ENCODE measurements around the gene LSG1.

The LSG1 gene
- 94.5 to 171 reads per million in 2 experiments for total RNA-seq

DNA sequence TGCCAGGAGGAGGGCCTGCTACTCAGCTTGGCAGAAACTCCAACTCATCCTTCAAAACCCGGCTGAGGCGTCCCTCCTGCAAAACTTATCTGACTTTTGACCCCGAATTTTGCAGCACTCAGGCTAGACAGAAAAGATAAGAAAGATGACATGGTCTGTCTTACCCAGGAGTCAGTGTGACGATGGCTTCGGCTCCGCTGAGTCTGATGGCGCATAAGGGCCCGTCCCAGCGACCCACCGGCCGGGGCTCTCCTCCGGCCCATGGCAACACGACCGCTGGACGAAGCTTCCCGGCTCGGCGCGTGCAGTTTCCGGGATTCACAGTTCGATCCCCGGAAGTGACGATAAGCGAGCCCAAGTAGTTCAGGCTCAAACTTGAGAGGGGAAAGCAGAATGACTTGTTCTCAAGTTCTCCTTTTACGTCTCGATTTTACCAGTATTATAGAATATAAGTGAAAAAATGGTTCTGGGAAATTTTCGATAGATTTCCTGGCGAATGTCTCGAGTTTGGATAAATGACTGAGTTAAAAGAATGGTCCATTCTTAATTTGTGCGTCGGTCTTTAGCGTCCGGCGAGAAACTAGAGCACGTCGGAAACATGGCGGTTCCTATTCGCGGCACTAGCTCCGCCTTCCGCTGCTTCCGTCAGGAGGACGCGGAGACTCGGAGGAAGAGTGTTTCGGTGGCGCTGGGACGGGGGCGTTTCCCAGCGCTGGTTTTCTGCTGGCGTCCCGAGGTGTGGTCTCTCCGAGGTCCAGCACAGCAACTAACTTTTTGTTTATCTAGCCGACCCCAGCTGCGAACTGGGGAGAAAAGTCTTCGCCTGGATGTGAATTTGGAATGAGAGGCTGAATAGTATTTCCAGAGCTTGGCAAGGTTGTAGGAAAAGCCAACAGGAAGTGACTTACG is at the start of gene LSG1:
LSG1 (minus strand) TSS at position 292 of the 909 bp plus-strand sequence; CDS start at position 263, 29 bp downstream.
- peak; percentile 82 for DNase-seq (ENCODE audit: low read depth)

DNA sequence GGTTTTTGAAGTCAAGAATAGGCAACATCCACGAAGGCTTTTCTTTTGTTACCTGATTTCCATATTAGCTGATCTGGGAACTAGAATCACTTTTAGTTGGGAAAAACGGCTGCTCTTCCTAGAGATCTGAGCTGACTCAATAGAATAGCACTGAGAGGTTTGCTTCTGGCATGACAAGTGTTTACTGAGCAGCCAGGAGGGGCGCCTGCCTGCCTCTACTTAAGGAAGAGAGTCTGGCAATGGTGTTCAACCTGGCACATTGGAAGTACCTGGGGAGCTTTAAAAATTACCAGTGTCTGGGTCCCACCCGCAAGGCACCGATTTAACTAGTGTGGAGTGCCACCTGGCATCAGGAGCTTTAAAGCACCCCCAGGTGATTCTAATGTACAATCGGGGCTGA is 48.1 kb upstream of the LSG1 start:
- no peak for DNase-seq (ENCODE audit: low read depth)

DNA sequence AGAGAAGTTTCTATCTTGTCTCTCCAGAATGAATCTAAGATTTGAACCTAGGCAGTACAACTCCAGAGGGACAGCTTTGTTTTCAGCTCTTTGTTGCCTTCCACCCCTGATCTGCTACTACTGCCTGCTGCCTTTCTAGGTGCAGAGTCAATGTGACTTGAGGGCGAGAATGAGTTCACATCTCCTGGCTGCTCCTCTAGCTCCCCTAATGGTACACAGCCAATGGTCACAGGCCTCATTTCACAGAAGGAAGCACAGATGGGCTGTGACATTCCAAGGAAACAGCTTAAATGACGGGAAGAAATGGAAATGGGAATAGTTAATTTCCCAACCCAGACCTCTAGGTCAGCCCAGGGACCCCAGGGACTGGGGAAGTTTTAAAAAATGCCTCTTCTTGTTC is 46.1 kb upstream of the LSG1 start:
- no peak for DNase-seq (ENCODE audit: low read depth)

DNA sequence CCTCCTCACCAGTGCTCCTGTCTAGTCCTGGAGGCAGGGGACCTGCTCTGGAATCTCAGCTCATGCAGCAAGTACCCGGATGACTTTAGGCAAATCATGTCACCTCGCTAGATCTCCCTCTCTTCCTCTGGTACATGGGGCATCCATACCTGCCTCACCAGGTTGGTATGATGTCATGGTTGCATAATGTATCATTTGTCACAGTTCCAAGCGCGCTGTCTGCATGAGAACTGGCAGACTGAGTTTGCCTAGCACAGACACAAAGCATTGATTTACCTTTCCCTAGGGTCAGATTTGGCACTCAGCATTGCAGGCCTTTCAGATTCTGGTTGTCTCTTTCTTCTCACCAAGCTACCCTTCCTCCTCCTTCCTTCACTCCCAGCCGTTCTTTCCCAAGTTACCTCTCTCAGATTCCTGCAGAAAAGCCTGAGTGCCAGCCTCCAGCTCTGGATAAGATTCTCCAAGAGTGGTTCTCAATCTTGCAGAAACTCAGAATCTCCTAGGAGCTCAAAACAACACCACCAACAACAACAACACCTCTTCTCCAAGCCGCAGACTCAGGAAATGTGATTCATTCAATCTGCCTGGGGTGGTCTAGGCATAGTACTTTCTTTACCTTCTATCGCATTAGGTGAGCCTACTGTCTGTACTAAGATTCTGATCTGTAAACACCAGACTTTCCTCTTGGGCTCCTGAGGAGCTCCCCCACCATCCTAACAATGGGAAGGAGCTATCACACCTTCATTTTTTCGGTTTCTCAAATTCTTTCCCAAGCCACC is 43.2 kb upstream of the LSG1 start:
- no peak for DNase-seq (ENCODE audit: low read depth)

DNA sequence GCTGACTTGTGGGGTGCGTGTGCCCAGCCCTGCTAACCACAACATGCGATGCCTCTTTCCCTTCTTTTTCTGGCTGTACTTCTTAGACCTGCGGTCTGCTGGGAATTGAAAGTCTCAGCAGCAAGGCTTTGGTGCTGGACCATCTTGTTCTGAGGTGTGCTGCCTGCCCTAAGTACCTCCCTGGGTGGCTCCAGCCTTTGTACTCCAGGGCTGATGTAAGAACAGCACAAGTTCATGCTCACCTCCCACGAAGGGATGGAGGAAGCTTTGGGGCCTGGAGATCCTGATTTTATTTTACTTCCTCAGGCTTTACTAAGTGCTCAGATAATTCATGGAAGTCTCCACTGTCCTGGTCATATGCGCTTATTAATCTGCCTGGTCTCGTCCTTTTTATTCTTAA is 42.6 kb upstream of the LSG1 start:
- no peak for DNase-seq (ENCODE audit: low read depth)

DNA sequence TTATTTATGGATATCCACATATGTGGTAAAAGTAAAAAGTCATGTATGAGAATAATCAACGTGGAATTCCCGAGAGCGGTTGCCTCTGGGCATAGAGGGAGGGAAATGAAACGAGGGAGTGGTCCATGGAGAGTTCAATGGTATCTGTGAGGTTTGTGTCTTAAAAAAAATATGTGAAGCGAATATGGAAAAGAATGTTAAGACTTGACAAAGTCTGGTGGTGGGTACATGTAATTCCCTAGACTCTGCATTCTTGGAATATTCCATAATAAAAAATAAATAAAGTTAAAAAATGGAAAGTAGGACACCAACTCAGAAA is 42.1 kb upstream of the LSG1 start:
- no peak for DNase-seq (ENCODE audit: low read depth)

DNA sequence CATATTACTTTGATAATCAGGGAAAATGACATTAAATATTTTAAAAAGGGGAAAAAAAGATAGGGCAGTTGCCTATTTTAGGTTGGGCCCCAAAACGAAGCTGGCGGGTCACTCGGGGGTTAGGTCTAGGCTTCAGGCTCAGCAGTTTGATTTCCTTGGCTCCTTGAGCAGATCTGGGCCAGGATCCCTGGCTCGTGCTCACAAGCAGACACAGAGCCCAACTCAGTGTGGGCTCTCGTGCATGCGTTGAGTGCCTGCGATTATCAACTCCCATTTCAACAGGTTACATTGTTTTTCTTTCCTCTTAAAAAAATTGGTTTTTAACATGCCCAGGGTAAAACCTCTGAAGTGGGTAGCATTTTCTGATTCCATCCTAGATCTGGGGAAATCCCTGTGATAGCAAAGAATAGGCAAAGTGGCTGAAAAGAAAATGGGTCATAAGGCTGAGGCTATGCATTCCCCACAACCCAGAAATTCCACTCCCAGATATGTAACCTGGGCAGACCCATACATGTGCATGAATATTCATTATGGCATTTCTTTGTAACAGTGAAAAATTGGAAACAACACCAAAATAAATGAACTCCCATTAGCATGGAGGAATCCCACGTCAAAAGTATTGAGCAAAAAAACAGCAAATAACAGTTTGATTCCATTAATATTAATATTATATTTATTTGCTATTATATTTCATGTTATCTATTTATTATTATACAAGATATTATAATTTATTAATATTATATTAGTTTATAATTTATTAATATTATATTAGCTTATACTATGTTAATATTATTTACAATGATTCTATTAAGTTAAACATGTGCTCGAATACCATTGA is 41.5 kb upstream of the LSG1 start:
- DNase-seq (ENCODE audit: low read depth): no peak

DNA sequence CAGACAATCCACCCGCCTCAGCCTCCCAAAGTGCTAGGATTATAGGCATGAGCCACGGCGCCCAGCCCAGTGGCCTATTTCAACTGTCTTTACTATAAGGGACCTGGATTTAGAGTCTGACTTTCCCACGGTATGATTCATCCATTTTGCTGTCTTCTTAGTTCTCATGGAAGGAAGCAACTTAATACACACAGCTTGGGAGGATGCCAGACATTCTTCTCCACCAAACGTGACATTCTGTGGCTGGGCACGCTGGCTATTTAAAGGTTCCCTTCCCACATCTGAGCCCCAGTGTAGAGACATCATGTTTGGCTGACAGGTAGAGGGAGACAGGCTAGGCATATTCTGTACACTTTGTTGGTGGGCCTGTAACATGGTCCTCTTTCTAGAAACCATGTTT is 39.9 kb upstream of the LSG1 start:
- no peak for DNase-seq (ENCODE audit: low read depth)

DNA sequence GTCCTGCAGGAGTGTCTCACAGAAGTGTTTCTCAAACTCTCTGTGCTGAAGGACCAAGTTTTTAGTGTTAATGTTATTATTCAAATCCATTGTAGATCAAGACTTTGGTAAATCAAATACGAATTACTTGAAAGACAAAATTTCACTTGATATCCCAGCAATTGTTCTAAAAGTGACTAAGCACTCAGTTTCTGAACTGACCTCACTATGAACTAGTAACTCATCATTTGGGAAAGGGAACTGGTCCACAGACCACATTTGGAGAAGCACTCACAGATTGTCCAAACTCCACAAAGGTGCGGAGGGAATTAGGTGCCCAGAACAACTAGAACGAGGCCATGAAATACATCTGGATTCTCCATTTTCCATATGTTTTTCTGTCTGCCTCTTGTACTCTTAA is 39.3 kb upstream of the LSG1 start:
- no peak for DNase-seq (ENCODE audit: low read depth)

DNA sequence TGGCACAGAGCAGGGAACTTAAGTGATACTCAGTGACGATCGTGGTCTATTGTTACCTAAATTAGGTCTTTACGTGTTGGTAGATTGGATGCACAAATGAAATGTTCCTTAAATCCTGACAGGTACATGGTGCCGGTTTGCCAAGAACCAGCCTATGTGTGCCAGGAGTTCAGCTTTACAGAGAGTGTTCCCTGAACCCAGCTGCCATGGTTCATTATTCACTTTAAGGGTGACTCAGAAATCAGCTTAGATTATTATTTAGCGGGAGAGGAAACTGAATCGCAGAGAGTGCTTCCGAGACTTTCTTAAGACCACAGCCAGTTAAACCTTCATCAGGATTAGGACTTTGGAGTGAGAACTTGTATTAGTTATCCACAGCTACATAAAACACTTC is 35.2 kb upstream of the LSG1 start:
- no peak for DNase-seq (ENCODE audit: low read depth)

DNA sequence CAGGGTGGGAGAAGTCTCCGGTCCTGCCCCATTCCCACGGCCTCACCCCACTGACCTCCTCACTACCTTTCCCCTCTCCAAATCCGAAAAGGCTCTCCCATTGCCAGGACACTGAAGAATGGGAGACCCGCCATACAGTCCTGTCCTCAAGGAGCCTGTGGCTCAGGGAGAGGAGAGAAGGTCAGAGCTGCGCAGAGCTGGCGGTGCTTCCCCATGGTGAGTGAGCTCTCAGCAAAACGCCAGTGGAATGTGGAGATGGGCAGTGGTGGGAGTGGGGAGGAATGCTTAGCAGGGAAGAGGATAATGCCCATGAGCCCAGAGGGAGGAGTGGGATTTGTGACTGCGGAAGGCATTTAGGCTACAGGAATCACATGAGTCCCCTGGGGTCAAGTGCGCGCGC is 33.8 kb upstream of the LSG1 start:
- no peak for DNase-seq (ENCODE audit: low read depth)

DNA sequence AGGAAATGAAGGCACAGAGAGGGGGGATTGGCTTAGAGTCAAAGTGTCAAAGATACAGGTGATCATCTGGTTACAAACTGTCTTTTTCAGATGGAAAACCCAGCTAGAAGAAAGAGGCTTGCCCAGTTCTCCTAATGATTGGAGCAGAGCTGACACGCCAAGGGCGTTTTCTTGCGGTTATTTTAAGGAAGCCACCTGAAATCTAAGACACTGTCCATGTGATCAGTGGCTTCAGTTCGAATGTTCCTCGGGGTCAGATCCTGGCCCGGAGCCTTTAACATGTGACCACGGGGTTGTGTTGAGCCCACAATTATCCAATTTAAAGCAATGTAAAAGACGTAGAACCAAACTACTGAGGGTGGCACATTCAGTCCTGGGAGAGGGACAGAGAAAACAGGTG is 33.2 kb upstream of the LSG1 start:
- DNase-seq (ENCODE audit: low read depth): no peak

DNA sequence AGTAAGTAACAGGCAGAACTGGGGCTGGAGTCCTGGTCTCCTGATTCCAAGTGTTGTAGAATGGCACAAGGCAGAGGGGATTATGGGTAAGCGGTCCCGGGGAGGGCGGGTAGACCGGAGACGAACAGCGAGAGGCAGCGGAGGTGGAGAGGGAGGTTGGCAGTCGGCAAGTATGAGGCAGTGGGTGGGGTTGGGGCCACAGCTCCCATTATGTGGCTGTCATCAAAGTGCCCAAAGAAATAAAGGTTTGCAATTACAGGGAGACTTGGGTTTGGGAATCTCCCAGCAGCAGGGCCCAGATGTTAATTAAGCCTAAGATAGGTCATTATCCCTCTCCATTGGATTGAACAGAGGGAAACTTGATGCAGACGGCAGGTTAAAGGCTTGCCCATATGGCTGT is 30.6 kb upstream of the LSG1 start:
- DNase-seq (ENCODE audit: low read depth): no peak

DNA sequence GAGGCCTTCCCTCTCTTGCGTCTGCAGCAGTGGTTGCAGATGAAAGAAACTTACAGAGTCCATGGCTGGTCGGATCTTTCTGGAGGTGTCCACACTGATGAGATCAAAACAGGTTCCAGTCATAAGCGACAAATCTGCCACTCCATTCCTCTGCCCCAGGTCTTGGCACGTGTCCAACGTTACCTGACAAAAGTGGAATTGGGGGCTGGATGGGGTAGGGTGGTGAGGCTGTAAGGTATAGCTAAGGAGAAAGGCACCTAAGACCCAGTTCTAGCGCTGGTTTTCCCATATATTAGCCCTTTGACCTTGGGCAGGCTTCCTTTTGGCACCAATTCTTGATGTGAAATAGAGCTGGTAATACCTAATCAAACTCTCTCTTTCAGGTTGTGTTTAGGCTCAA is 24.7 kb upstream of the LSG1 start:
- no peak for DNase-seq (ENCODE audit: low read depth)

DNA sequence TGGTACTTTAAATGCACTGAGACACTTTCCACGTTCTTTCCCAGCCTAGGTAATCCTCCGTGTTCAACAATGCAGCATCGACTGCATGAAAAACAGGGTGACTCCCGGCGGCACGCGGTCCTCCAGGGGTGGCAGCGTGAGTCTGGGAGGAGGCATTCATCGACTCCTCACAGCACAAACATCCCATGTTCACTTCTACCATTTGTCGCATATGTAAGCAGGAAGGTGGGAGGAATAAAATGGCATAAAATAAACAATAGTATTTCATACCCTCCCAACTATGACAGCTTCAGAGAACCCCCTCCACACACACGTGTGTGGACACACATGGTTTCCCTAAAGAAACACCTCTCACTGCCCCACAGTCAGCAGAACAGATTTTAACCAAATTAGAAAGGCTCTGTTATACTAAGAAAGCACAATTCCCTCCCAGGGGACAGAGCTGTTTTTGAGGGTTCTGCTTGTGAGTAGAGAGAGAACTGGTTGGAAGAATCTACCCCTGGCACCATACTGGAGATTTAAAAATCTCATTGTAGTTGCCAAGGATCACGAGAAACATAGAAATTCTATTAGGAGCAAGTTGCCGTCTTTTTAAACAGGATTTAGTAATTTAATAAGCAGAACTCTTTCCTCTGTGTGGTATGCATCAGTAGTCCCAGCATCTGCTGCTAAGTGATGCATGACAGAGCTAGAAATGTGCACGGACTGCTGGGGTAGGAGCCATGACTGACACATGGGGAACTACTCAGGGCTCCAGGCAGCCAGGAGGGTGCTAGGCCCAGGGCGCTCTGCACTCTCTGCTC is 19.7 kb upstream of the LSG1 start:
- no peak for DNase-seq (ENCODE audit: low read depth)

DNA sequence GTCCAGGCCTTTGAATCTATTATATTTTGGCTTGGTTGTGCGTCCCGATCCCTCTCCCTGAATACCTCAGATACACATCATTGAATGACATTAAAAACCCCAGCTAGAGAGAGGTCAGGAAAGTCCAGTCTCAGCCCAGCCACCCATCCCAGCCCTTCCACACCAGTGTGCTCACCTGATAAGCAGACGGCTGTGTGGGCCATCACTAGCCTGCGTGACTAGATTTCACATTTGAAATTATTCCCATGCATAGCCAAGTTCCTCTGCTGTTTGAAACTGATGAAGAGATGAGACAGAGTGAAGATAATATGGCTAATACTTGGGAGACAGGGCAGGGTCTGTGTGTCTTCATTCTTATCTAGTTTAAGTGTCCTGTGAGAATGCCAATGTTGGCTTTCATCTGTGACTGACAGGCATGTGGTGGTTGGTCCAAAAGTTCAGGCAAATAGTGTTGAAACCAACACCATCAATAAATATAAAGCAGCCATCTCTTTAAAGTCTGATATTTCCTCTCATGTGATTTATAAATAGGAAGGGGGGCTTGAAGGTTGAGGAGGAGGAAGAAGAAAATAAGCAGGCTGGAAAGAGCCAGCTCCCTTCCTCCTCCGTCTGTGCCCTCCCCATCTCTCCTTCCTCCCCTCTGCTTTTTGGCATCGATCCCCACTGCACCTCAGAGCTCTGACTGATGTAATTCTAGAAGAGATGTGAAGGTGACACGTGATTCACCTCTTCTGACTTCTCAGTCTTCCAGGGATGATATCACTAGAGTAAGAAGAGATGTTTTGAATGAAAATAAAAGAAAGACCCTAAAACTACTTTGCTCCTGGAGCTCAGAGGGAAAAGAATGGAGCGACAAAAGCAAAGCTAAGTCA is 18.7 kb upstream of the LSG1 start:
- DNase-seq (ENCODE audit: low read depth): no peak

DNA sequence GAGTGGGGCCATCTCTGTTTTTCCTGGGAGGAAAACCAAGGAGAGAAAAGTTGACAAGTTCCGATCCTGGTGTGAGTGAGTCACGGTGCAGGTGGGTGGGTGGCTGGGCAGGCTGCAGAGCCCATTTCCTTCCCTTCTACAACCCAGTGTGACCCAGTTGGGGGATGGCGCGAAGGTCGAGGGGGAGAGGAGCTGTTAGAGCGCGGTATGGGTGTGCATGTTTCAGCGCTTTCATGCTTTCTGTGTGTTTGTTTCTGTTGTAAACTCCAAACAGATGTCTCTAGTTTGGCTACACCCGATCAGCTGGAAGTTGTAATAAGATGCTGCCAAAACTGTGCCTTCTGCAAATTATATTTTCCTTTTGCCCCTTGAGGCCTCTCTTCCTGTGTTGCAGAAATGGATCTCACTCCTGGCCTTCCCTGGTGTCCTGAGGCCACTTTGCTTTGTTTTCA is 17.5 kb upstream of the LSG1 start:
- DNase-seq (ENCODE audit: low read depth): no peak

DNA sequence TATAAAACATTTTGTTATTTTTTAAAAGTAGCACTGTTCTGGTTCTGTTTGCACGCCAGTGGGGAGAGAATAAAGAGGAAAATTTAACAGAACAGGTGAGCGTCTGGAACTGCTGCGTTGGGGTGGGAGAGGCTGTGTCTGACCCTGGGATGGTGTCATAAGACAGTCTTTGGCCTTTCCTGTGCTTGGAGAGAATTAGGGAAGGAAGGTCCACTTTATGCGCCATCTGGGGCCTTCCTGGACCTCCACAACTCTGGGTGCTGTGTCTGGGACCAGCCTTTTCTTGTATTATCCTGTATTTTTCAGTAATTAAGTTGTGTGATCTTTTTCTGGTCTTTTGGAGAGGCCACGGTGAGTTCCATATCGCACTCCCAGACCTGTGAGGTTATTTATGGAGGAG is 17.0 kb upstream of the LSG1 start:
- no peak for DNase-seq (ENCODE audit: low read depth)

DNA sequence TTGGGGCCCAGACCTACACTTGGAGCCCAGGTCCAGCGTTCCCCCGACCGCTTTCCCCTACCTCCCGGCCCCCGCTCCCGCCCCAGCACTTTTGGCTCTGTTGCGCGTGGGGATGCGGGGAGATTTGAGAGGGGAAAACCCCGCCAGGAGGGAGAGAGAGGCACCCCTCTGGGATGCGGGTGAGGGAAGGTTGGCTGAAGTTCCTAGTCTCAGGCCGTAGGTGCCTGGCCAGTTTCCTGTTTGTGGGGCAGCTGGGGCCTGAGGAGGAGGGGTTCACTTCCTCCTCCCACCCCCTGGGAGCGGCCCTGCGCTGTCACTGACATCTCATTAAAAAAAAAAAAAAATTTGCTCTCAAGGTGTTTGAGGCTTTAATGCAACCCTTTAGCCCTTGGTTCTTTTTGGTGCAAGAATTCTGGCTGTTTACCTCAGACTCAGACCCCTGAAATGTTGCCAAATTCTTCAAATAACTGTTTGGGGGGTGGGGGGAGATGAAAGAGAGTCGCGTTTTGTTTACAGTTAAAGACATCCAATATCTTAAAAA is 16.3 kb upstream of the LSG1 start:
- no peak for DNase-seq (ENCODE audit: low read depth)

DNA sequence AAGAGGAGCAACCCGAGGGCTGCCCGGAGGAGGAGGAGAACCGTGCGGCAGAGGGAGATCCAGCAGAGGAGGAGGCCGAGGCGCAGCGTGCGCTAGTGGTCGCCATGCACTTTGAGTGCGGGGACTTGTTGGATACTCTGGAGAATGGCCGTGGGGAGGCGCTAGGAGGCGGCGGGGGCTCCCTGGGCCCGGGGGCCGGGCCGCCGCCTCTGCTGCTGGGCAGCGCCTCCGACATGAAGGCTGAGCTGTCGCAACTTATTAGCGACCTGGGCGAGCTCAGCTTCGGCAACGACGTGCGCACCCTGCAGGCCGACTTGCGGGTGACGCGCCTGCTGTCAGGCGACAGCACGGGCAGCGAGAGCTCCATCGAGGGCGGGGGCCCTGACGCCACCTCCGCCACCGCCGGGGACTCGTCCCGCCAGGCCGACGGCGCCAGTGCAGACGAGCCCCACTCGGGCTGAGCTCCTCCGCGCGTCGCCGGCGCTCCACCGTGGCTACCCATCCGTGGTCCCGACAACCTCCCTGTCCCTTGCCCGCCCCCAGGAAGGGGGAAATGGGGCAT is 15.7 kb upstream of the LSG1 start:
- peak; percentile 68 for DNase-seq (ENCODE audit: low read depth)
